GM21737 (cell line): Measurements from ENCODE around the gene TMPRSS12.
"Not testable (repeated sequence)": the region's sequence is repeated elsewhere in the genome, so short reads cannot be mapped to it uniquely, and the experiment has no call there.

Source experiments
- ATAC-seq: cut with Tn5 transposase; IDR thresholded peaks from one replicate; pipeline ENCODE4 v1.9.1; 2021; ENCODE audit warnings: mild to moderate bottlenecking, moderate library complexity; ENCODE audit not compliant: unreplicated experiment

The TMPRSS12 gene

GRCh38 chr12:50842637-50843493, at the start of gene TMPRSS12:
TMPRSS12 (plus strand) TSS chr12:50842926; CDS start chr12:50842965, 39 bp downstream.
- no peak for ATAC-seq

DNA sequence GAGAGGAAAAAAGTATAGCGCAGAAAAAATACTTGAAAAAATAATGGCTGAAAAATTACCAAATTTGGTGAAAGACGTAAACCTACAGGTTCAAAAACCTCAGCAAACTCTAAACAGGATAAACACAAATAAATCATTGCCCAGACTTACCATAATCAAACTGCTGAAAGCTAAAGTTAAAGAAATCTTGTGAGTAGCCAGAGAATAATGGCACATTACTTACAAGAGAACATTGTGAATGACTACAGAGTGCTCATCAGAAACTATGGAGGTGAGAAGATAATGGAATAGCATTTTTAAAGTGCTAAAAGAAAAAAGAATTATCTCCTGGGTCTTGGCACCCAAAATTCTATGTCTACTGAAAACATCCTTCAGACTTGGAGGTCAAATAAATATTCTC, 42.8 kb upstream of the TMPRSS12 start:
- ATAC-seq: no peak

GRCh38 chr12:50803230-50803875, 39.4 kb upstream of the TMPRSS12 start:
- ATAC-seq: no peak

DNA sequence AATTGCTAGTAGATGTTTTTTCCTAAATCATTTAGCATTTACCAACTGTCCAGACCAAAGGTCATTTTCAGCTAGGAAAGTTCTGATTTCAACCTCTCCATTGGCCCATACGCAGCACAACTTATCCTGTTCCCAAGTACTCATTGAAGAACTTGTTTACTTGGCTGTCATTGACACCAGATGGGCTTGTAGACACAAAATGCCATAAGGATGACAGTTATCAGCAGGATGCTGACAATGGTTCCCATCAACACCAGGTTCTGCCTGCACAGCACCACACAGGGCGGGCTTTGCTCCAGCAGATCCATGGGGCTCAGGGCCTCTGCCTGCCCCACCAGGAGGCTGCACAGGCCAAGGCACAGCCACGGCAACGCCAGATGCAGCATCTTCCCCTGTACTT, 36.5 kb upstream of the TMPRSS12 start:
- no peak for ATAC-seq

DNA sequence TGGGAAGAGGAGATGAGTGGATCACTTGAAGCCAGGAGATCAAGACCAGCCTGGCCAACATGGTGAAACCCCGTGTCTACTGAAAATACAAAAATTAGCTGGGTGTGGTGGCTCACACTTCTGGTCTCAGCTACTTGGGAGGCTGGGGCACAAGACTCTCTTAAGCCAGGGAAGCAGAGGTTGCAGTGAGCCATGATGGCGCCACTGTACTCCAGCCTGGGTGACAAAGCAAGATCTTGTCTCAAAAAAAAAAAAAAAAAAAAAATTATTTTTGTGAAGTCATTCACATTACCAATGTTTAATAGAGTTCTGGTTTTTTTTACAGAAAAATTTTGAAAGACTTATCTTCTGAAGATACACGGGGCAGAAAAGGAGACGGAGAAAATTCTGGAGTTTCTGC, 33.6 kb upstream of the TMPRSS12 start:
- ATAC-seq: not testable (repeated sequence)

DNA sequence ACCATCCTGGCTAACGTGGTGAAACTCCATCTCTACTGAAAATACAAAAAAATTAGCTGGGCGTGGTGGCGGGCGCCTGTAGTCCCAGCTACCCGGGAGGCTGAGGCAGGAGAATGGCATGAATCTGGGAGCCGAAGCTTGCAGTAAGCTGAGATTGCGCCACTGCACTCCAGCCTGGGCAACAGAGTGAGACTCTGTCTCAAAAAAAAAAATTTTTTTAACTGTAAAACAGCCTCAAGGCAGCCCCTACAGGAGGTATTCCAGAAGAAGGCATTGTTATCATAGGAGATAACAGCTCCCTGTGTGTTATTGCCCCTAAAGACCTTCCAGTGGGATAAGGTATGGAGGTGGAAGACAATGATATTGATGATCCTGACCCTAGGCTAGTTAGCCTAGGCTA, 27.8 kb upstream of the TMPRSS12 start:
- not testable (repeated sequence) for ATAC-seq

GRCh38 chr12:50820177-50820576, 22.5 kb upstream of the TMPRSS12 start:
- ATAC-seq: no peak

DNA sequence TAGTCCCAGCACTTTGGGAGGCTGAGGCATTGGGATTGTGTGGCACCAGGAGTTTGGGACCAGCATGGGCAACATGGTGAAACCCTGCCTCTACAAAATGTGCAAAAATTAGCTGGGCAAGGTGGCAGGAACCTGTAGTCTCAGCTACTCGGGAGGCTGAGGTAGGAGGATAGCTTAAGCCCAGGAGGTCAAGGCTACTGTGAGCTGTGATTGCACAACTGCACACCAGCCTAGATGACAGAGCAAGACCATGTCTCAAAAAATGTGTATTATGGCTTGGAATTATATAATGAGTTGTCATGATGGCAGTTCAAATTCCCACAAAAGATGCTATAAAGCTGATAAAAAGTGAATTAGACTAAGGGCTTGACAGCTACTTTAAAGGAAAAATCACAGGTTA, 20.6 kb upstream of the TMPRSS12 start:
- no peak for ATAC-seq

DNA sequence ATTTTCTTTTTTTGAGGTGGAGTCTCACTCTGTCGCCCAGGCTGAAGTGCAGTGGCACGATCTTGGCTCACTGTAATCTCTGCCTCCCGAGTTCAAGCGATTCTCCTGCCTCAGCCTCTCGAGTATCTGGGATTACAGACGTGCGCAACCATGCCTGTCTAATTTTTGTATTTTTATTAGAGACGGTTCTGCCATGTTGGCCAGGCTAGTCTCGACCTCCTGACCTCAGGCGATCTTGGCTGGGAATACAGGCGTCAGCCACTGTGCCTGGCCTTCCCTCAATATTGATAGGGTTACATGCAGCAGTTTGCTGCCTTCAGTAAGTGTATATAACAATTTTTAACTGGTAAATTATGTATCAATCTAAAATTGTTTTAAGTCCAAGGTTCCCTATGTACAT, 19.0 kb upstream of the TMPRSS12 start:
- not testable (repeated sequence) for ATAC-seq

- no peak for ATAC-seq
Measured at GRCh38 chr12:50824914-50825313, 17.8 kb upstream of the TMPRSS12 start.

DNA sequence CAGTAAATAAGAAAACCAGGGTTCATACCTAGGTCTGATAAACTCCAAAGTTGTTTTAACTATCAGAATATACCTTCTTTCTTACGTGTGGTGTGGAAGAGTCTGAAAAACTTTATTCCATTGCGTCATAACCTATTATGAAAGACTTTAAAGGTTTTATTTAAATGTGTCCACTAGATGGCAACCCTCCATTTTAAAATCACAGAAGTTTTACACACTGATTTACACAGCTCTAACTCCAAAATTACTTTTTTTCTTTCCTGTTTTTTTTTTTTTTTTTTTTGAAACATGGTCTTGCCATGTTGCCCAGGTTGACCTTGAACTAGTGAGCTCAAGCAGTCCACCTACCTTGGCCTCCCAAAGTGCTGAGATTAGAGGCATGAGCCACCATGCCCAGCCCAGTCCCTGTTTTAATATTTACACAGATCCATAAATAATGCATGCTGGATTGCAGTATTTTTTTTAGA, 17.3 kb upstream of the TMPRSS12 start:
- ATAC-seq: no peak

GRCh38 chr12:50828121-50828520, 14.6 kb upstream of the TMPRSS12 start:
- no peak for ATAC-seq

GRCh38 chr12:50828886-50829285, 13.8 kb upstream of the TMPRSS12 start:
- no peak for ATAC-seq

- ATAC-seq: not testable (repeated sequence)
Measured at GRCh38 chr12:50833801-50834200, 8.9 kb upstream of the TMPRSS12 start.

DNA sequence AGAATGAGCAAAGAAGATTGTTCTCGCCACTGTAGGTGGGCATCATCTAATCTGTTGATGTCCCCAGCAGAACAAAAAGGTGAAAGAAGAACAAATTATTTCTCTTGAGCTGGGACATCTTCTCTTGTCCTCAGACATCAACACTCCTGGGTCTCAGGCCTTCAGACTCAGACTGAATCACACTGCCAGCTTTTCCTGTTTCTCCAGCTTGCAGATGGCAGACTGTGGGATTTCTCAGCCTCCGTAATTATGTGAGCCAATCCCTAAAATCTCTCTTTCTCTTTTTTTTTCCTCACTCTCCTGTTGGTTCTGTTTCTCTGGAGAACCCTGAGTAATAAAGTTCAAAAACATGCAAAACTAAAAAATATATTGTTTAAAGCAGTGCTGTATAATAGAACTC, 3.7 kb upstream of the TMPRSS12 start:
- ATAC-seq: no peak

DNA sequence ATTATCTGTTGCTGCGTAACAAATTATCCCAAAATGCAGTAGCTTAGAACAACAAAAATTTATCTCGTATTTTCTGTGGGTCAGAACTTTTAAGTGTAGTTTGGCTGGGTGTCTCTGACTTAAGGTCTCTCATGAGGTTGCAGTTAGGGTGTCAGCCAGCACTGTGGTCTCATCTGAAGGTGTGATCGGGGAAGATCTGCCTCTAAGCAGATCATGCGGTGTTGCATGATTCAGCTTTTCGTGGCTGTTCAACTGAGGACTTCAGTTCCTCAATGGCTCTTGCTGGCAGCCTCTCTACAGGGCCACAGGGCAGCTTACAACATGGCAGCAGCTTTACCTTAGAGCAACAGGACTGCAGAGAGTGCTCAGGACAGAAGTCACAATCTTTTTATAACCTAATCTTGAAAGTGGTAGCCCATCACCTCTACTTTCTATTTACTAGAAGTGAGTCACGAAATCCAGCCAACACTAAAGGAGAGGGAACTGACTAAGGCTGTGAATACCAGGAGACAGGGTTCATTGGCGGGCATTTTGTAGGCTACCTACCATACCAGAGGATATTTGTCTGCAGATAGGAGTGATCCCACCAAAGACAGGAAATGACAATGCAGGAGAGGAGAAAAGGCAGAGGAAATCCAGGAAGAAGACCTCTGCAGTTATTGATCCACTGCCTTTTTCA, 1.8 kb upstream of the TMPRSS12 start:
- ATAC-seq: no peak

- ATAC-seq: no peak
Measured at GRCh38 chr12:50841716-50842531, 802 bp upstream of the TMPRSS12 start.

DNA sequence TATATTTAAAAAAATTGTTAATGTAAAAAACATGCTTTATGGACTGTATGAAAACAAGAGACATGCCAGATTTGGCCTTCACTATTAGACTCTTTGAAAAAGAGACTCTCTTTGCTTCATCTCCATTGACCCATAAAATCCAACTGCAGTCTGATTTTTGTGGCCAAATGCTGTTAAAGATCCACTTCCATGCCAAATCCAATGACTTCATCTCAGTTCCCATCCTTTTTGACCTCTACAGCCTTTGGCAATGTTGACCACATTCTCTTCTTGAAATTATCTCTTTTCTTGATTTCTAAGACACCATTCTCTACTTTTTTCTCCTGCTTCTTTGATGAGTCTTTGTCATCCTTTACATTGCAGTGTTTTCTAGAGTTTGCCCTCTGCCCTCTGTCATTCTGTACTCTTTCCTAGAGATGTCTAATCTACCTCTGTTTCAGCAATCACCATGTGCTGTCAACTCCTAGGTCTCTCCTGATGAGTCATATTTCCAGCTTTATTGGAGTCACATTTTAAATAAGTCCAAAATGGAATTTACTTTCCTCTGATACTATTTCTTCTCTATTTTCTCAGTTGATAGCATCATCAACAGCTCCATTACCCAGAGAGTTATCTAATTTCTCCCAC, 2.4 kb downstream of the TMPRSS12 start:
- ATAC-seq: no peak

DNA sequence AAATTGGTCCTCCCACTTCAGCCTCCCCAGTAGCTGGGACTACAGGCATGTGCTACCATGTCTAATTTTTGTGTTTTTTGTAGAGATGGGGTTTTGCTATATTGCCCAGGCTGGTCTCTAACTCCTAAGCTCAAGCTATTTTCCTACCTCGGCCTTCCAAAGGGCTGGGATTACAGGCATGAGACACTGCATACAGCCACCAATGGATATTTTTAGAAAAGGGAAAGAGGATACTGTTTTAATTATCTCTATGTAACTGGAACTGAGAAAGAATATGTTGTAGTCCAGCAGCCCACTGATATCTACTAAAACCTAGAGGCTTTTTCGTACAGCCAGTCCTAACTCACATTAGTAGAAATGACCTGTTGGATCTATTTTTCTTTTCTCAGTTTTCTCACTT, 6.2 kb downstream of the TMPRSS12 start:
- no peak for ATAC-seq

DNA sequence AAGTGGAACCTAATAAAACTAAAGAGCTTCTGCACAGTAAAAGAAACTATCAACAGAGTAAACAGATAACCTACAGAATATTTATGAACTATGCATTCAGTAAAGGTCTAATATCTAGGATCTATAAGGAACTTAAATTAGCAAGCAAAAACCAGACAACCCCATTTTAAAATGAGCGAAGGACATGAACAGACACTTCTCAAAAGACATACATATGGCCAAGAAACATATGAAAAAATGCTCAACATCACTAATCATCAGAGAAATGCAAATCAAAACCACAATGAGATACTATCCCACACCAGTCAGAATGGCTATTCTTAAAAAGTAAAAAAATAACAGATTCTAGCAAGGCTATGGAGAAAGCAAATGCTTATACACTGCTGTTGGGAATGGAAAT, 12.5 kb downstream of the TMPRSS12 start:
- not testable (repeated sequence) for ATAC-seq
